ENCODE results near the gene APOBEC2. TPM values are rescaled to one million over a fixed set of nuclear protein-coding genes. Genes with fewer than 3 reads are reported as not detected.

APOBEC2 gene
- total and polyA plus RNA-seq, 2 of the 13 experiments (the other 11 are each of a cell fraction or from before 2014, with no cell fraction given): 0.09 TPM; not detected in 1

- TF ChIP-seq ZNF276 (CRISPR knock-in tag; IDR thresholded peaks at IDR 0.05; ENCODE audit: low read depth) (no peak), HMG20B (CRISPR knock-in tag; conservative IDR thresholded peaks at IDR 0.05) (peak; percentile 57; the same call in 1 of the 2 replicates), XRCC5 (optimal IDR thresholded peaks at IDR 0.05; ENCODE audit: low read length) (no peak), ZC3H13 (CRISPR knock-in tag; IDR thresholded peaks at IDR 0.05) (peak; percentile 65; the same call in 1 of the 2 replicates), CERS6 (CRISPR knock-in tag; IDR thresholded peaks at IDR 0.05) (no peak), E2F5 (CRISPR knock-in tag; conservative IDR thresholded peaks at IDR 0.05) (no peak), HDAC6 (IDR thresholded peaks at IDR 0.05; ENCODE audit: low read depth, low read length) (no peak), DMAP1 (CRISPR knock-in tag; IDR thresholded peaks at IDR 0.05) (peak; percentile 52; the same call in 1 of the 2 replicates), FOXK2 (IDR thresholded peaks at IDR 0.05) (peak; percentile 58; the same call in 1 of the 2 replicates), PHF8 (CRISPR knock-in tag; IDR thresholded peaks at IDR 0.05) (0 out of 2 replicates have a peak, but pooled peaks have one; percentile 34), ZKSCAN8 (CRISPR knock-in tag; IDR thresholded peaks at IDR 0.05; ENCODE audit: borderline replicate concordance) (peak; percentile 67; the same call in 1 of the 2 replicates), ZNF629 (CRISPR knock-in tag; conservative IDR thresholded peaks at IDR 0.05) (peak; percentile 36; the same call in 1 of the 2 replicates), ZNF510 (CRISPR knock-in tag; IDR thresholded peaks at IDR 0.05; ENCODE audit: low read depth) (no peak), ATF5 (CRISPR knock-in tag; IDR thresholded peaks at IDR 0.05; ENCODE audit: low read depth) (no peak), NFIC (IDR thresholded peaks at IDR 0.05; ENCODE audit: low read length) (peak; percentile 88), RXRB (CRISPR knock-in tag; IDR thresholded peaks at IDR 0.05; ENCODE audit: borderline replicate concordance) (peak; percentile 96), ARNT (IDR thresholded peaks at IDR 0.05) (no peak), GLMP (CRISPR knock-in tag; IDR thresholded peaks at IDR 0.05; ENCODE audit: borderline replicate concordance) (no peak), MTERF4 (CRISPR knock-in tag; IDR thresholded peaks at IDR 0.05) (no peak), ZNF552 (CRISPR knock-in tag; IDR thresholded peaks at IDR 0.05; ENCODE audit: borderline replicate concordance) (no peak), ISL2 (CRISPR knock-in tag; IDR thresholded peaks at IDR 0.05) (peak; percentile 87), BATF2 (CRISPR knock-in tag; IDR thresholded peaks at IDR 0.05) (0 out of 2 replicates have a peak, but pooled peaks have one; percentile 44), MXD1 (CRISPR knock-in tag; IDR thresholded peaks at IDR 0.05) (no peak), ZFP1 (CRISPR knock-in tag; IDR thresholded peaks at IDR 0.05) (peak; percentile 80)
These were observed 12.6 kb downstream of the APOBEC2 start (continued) for GRCh38 chr6:41065550-41066026.
